Sigmoid colon (tissue), 7 donors: ENCODE measurements around the gene GATA5. TPM values are rescaled to one million over a fixed set of nuclear protein-coding genes. Genes with fewer than 3 reads are reported as not detected.

Experiments used
- DNase-seq: peaks from one replicate; pipeline ENCODE4 v3.0.0-alpha.2; 2019
- H3K27ac ChIP-seq, 4 donors: fragments of 200-600 bp; sonication (generic); one replicate each; pipeline ENCODE4 v1.5.1; 2016 to 2019; ENCODE audit warnings: mild to moderate bottlenecking in 1 of 4
- H3K27me3 ChIP-seq, 3 donors: fragments of 200-600 bp; sonication (generic); one replicate each; pipeline ENCODE4 v1.5.1; 2019; ENCODE audit warnings: mild to moderate bottlenecking in 1 of 3
- H3K36me3 ChIP-seq, 4 donors: fragments of 200-600 bp; sonication (generic); one replicate each; pipeline ENCODE4 v1.5.1; 2016 to 2019
- H3K4me1 ChIP-seq, 4 donors: fragments of 200-600 bp; sonication (generic); one replicate each; pipeline ENCODE4 v1.5.1; 2017 to 2019
- H3K4me3 ChIP-seq, 4 donors: fragments of 200-600 bp; sonication (generic); one replicate each; pipeline ENCODE4 v1.5.1; 2017 to 2019; ENCODE audit warnings: mild to moderate bottlenecking in 2 of 4, moderate library complexity in 1 of 4
- H3K9me3 ChIP-seq, 4 donors: fragments of 200-600 bp in 3 of 4; sonication (generic) in 3 of 4; one replicate each; pipeline versions ENCODE4 v1.5.1 to v1.6.1; 2013 to 2019
- CTCF ChIP-seq, 4 experiments: fragments of 450-650 bp in 3 of 4; fragments of 200-600 bp in 1 of 4; IDR thresholded peaks; one replicate each; pipeline ENCODE4 v1.5.1; 2016 to 2019; ENCODE audit warnings: antibody characterized with exemption in 4 of 4, mild to moderate bottlenecking in 3 of 4, moderate library complexity in 2 of 4
- EP300 ChIP-seq, 4 donors: sonication (generic); formaldehyde crosslinking; IDR thresholded peaks; one replicate each; pipeline ENCODE4 v1.6.1; 2017; ENCODE audit warnings: antibody characterized with exemption in 4 of 4
- POLR2A ChIP-seq, 2 donors: fragments of 450-650 bp; IDR thresholded peaks; one replicate each; pipeline ENCODE4 v1.6.1; 2016; ENCODE audit warnings: antibody characterized with exemption in 2 of 2, mild to moderate bottlenecking in 2 of 2, moderate library complexity in 2 of 2
- POLR2AphosphoS5 ChIP-seq, 4 donors: sonication (generic); formaldehyde crosslinking; IDR thresholded peaks; one replicate each; pipeline ENCODE4 v1.6.1; 2017; ENCODE audit warnings: antibody characterized with exemption in 4 of 4
- WGBS, 2 donors: extraction: QIAGEN DNeasy Blood & Tissue Kit; methylation state at CpG; one replicate each; pipeline ENCODE4 v1.1.7; 2013; 5-methylcytosine and 5-hydroxymethylcytosine counted together
- intact Hi-C: fragments of 100-400 bp; cut with DNase I; formaldehyde crosslinking; loops from one replicate; pipeline ENCODE4 v1.15.1; 2023
- polyA plus RNA-seq, 3 donors: library from polyadenylated mRNA; stranded (reverse); fragments of 200-250 nt; gene quantifications; one replicate each; pipeline ENCODE4 v1.2.3, GENCODE V29; 2013
- total RNA-seq, 4 donors: library from RNA; depleted of rRNA; stranded (reverse); fragments of >200 nt; gene quantifications; one replicate each; pipeline ENCODE4 v1.1.0, GENCODE V29; 2016
- donor health status: healthy with polysubstance abuse.
- donor health status: Bipolar disorder and iron deficiency.
- donor health status: healthy.

GATA5 gene
- total and polyA plus RNA-seq, 7 donors = 0.03 to 0.36 TPM; not detected in 5

DNA sequence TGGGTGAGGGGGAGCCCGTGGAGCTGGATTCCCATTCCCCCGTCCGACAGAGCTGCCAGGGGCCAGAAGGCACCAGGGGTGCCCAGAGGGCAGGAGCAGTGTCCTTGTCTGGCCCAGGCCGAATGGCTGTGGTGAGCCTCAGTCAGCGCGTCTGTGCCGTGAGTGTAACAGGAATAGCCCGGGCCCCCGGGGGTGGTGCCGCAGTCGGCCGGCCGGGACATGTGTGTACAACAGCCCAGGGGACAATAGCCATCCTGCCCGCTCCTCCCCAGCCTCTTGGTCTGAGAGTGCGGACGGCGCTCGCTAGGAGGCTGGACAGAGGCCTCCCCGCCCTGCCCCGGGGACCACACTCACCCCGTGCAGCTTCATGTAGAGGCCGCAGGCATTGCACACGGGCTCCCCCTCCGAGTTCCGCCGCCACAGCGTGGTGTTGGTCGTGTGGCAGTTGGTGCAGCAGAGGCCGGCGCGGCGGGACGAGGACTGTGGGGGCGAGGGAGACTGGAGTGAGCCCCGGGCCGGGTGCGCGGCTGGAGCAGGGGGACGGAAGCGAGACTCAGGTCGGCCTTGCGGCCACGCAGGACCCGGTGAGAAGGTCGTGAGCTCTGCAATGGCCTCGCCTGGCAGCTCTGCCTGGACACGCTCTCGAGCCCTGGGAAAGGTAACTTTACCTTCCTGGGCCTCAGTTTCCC is 9.6 kb downstream of the GATA5 start:
- peaks cover 0 to 27% (median 23%) of the 10 kb centered on the region in 3 donors for H3K27me3 ChIP-seq
- no peaks in the 10 kb centered on the region for H3K9me3 ChIP-seq
- TF ChIP-seq POLR2AphosphoS5 (IDR thresholded peaks at IDR 0.05) = no peak
- TF ChIP-seq POLR2A (IDR thresholded peaks at IDR 0.05) = no peak
- no peak for TF ChIP-seq EP300 (IDR thresholded peaks at IDR 0.05)
- TF ChIP-seq CTCF (IDR thresholded peaks at IDR 0.05) = no peak
- H3K4me1 ChIP-seq = peaks cover 0 to 6% (median 2%) of the 10 kb centered on the region in 4 donors
- no peaks in the 10 kb centered on the region for H3K36me3 ChIP-seq
- DNase-seq = no peak
- no peak overlapping the region for H3K4me3 ChIP-seq
- intact Hi-C loops = no loop called here
- H3K27ac ChIP-seq = no peak overlapping the region
- WGBS, 2 donors = 77 to 83% methylated on average over 48 of the region's 48 CpGs

- peaks cover 0 to 20% (median 19%) of the 10 kb centered on the region in 3 donors for H3K27me3 ChIP-seq
- no peak overlapping the region for H3K4me3 ChIP-seq
- peaks cover 0 to 4% (median 2%) of the 10 kb centered on the region in 4 donors for H3K4me1 ChIP-seq
- H3K36me3 ChIP-seq = no peaks in the 10 kb centered on the region
- no peak for TF ChIP-seq EP300 (IDR thresholded peaks at IDR 0.05)
- no peak for TF ChIP-seq POLR2AphosphoS5 (IDR thresholded peaks at IDR 0.05)
- no peak for TF ChIP-seq CTCF (IDR thresholded peaks at IDR 0.05)
- TF ChIP-seq POLR2A (IDR thresholded peaks at IDR 0.05) = no peak
- WGBS, 2 donors = 70 to 83% methylated on average over 10 of the region's 10 CpGs
- intact Hi-C loops = no loop called here
- H3K27ac ChIP-seq = no peak overlapping the region
- DNase-seq = no peak
- H3K9me3 ChIP-seq = no peaks in the 10 kb centered on the region
These were observed 10.8 kb downstream of the GATA5 start for GRCh38 chr20:62464990-62465389.

DNA sequence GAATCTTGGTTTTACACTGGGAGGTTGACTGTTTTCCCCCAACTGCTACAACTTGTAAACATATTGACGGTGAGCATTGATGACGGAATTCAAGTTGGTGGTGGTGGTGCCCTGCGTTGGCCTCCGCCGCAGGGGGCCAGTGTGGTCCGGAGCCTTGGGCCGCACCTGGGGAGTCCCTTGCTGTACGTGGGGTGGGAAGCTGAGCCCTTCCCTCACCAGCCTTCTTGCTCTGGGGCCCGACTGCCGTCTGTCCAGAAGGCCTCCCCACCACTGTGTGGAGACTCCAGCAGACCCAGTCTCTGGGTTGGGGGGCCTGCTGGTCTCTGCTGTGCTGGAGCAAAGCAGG is 11.4 kb downstream of the GATA5 start:
- no peak overlapping the region for H3K27ac ChIP-seq
- no peaks in the 10 kb centered on the region for H3K9me3 ChIP-seq
- no peak for TF ChIP-seq EP300 (IDR thresholded peaks at IDR 0.05)
- TF ChIP-seq POLR2A (IDR thresholded peaks at IDR 0.05) = no peak
- no peak for TF ChIP-seq POLR2AphosphoS5 (IDR thresholded peaks at IDR 0.05)
- no peak for TF ChIP-seq CTCF (IDR thresholded peaks at IDR 0.05)
- 89 to 91% methylated on average over 10 of the region's 10 CpGs for WGBS, 2 donors
- H3K36me3 ChIP-seq = no peaks in the 10 kb centered on the region
- peaks cover 0 to 18% (median 13%) of the 10 kb centered on the region in 3 donors for H3K27me3 ChIP-seq
- no peak overlapping the region for H3K4me3 ChIP-seq
- intact Hi-C loops = no loop called here
- no peak for DNase-seq
- no peaks in the 10 kb centered on the region for H3K4me1 ChIP-seq

DNA sequence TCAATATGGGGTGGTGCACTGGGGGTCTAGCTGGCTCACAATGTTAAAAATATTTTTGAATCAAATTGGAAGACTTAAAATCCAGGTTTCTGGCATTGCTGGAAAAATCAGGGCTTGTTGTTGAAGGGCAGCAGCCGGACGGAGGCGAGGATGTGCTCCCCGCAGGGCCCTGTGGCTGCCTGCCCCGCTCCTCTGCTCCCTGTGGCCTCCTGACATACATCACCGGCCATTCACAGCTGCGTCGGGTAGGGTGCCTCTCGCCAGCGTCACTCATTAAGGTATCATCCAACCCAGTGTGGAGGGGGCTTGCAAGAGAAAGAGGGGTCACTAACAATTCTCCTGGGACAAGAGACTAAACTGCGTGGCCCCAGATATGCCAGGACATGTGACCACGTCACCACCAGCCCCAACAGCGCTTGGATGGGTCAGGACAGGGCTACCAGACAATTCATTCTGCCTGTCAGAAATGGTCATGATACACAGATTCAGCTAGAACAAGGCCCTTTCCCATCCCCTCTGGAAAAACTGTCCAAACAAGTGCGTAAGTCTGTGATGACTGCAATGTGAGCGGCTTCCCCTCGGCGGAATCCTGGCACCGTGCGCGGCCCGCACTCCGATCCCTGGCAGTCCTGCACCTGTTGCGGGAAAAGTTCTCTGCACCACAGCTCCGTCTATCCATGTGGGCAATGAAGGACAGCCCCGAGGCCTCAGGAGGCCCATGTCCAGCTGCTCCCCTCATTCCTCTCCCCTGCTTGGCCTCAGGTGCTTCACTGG is 12.0 kb downstream of the GATA5 start:
- H3K36me3 ChIP-seq = no peaks in the 10 kb centered on the region
- no peaks in the 10 kb centered on the region for H3K9me3 ChIP-seq
- no peak overlapping the region for H3K4me3 ChIP-seq
- DNase-seq = no peak
- WGBS, 2 donors = 82 to 90% methylated on average over 25 of the region's 25 CpGs
- peaks cover 0 to 18% (median 7%) of the 10 kb centered on the region in 3 donors for H3K27me3 ChIP-seq
- H3K27ac ChIP-seq = no peak overlapping the region
- no peaks in the 10 kb centered on the region for H3K4me1 ChIP-seq
- TF ChIP-seq CTCF (IDR thresholded peaks at IDR 0.05) (no peak), EP300 (IDR thresholded peaks at IDR 0.05) (no peak), POLR2A (IDR thresholded peaks at IDR 0.05) (no peak), POLR2AphosphoS5 (IDR thresholded peaks at IDR 0.05) (no peak)
- intact Hi-C loops = no loop called here
